ENCODE data around the gene SAMD4B.

SAMD4B gene

DNA sequence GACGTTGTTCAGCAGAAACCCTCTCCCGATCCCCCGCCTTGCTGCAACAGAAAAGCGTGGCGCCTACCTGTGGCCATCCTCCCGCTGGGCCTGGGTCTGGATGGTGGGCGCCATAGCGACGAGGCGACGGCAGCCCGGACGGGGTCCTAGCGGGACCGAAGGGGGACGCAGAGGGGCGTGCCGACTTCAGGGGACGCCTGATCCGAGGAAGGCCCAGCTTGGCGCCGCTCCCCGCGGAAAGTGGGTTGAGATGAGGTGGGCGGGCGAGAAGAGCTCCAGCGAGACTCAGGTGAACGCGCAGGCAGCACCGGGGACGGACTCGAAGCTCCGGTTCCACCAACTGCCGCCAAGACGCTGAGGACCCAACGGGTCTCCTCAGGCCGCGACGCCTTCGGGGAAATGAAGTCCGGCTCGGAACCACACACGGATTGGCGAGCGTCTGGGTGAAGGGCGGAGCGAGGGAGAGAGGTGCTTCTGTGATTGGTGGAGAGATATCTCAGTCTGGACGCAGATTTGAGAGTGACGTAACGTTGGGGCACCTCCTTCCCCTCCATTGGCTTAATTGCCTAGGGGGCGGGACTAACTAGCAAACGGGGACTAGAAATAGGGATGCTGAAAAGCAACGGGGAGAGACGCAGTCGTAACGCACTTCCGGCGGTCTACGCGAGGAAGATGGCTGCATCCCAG lies 48.7 kb downstream of the SAMD4B start, which contains the start of the genes MED29 and PAF1:
Gene MED29, plus strand, starts transcription at position 628 of the 687 bp plus-strand sequence. Its CDS starts 45 bp downstream, at position 673.
Gene PAF1, minus strand, starts transcription at position 356 of the 687 bp plus-strand sequence. Its CDS starts 242 bp downstream, at position 114.
- peak; percentile 98 to 100 (median 98) for DNase-seq

- DNase-seq, result peak; percentile 96 to 97 (median 96)
These were observed 55.4 kb downstream of the SAMD4B start for GRCh38 chr19:39397360-39398296.

DNA sequence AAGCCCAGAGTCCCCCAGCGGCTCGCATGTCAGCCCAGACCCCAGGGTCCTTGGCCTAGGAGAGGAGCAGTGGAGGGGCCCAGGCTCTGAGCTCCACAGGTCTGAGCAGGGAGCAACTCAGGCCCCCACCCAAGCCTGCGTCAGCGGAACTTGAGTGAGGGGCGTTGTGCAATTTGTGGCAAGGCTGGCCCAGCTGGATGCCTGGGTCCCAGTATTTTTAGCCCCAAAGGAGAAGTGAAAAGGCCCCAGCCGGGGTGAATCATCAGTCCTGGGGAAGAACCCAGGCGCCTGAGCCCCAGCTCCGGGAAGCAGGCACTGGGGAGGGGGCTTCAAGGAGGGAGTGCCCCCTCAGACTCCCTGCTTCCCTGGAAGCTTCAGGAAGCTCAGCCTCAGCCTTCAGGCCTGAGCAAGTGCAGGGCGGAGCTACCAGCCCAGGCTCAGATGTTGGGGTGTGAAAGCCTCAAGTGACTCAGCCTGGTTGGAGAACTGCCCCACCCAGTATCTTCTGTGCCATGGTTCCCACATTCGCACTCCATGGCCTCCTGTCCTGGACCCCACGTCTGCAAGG lies 56.2 kb downstream of the SAMD4B start:
- peak; percentile 95 to 98 (median 96) for DNase-seq

GRCh38 chr19:39399668-39400050 lies 57.4 kb downstream of the SAMD4B start:
- no peak for DNase-seq

DNA sequence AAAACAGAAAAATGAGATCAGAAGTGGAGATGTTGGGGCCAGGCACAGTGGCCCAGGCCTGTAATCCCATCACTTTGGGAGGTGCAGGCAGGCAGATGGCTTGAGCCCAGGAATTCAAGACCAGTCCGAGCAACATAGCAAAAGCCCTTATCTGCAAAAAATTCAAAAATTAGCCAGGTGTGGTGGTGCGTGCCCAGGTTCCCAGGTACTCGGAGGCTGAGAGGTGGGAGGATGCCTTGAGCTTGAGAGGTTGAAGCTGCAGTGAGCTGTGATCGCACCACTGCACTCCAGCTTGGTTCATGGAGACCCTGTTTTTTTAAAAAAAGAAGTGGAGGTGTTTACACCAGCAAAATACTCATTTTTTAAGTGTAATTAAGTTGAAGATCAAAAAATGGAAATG lies 57.8 kb downstream of the SAMD4B start:
- no peak for DNase-seq

- DNase-seq, result no peak
These were observed 58.9 kb downstream of the SAMD4B start for GRCh38 chr19:39401070-39401548.

- peak; percentile 92 to 97 (median 92) for DNase-seq
These were observed 59.5 kb downstream of the SAMD4B start for GRCh38 chr19:39401549-39402345.

- peak; percentile 96 to 98 (median 98) for DNase-seq
These were observed 60.4 kb downstream of the SAMD4B start for GRCh38 chr19:39402346-39403300.

DNA sequence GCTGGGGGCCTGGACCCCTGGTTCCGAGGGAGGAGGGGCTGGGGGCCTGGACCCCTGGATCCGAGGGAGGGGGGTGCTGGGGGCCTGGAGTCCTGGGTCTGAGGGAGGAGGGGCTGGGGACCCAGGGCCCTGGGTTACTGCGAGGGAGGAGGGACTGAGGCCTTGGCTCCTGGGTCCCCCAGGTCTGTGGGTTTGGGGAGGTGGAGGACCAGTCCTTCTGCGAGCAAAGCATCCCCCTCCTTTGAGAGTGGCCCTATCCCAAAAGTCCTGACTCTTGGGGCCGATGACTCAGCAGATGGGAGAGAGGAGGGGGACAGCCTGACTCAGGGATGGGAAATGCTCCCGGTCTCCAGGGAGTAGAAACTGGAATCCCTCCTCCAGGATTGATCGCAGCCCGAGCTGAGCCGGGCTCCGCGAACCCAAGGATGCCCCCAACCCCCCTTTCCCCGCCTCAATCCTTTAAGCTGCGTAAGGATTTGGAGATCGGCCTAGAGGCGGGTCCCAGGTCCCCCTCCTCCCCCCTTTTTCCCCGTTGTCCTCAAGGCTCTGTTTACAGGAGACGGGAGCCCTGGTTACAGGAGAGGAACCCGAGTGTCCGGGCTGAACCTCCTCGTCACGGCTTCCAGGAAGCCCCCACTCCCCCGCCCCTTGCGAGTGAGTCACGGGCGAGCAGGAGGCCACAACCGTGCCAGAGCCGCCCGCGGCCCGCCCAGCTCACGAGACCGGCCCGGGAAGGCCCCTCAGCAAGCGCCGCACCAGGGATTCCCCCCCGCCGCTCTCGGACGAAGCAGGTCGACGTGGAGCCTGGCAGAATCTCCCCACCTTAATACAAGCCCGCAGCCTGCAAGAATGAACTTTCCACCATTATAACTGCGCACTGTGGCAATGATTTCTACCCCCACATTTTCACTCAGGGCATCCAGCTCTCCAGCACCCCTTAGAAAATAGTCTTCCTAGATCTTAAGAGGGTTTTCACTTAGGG lies 61.4 kb downstream of the SAMD4B start:
- peak; percentile 97 to 99 (median 97) for DNase-seq

DNA sequence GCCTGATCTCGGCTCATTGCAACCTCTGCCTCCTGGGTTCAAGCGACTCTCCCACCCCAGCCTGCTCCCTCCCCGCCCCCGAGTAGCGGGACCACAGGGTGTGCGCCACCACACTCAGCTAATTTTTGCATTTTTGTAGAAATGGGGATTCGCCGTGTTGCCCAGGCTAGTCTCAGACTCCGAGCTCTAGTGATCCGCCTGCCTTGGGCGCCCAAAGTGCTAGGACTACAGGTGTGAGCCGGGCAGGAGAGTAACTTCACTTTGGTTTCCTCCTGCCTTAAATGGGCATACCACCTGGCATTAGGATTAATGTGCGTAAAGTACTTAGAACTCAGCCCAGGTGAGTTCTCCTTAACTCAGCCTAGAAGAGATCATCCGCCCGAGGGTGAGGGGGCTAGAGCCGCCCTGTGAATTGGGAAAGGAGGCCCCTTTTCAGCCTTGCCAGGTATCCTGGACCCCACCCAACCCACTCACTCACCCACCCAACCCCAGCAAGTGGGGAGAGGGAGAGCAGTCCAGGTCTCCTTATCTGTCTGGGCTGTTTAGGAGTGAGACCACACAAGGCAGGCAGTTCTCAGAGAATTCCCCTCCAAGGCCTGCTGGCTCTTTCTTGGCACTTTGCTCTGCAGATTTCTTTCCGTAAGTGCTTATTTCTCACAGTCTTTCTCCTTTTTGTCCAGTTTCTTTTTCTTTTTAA lies 63.2 kb downstream of the SAMD4B start:
- DNase-seq, result no peak

DNA sequence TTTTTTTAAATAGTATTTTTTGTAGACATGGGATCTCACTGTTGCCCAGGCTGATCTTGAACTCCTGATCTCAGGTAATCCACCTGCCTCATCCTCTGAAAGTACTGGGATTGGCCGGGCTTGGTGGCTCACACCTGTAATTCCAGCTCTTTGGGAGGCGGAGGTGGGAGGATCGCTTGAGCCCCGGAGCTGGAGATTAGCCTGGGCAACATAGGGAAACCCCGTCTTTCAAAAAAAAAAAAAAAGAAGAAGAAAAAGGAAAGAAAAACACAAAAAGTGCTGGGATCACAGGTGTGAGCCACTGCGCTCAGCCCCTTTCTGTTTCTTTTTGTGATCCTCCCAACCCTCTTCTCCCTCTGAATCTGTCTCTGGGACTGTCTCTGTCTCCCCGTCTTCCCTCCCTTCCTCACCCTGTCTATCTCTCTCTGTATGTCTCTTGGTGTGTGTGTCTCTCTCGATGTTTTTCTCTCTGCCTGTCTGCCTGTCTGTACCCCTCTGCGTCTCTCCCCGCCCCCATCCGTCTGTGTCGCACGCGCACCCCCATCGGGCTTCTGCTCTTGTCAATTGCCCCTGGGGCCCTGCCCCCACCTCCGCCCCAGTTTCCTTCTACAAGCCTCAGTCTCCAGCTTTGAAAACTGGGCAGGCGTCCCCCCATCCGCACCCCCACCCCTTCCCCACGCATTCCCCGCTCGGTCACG lies 63.9 kb downstream of the SAMD4B start:
- no peak for DNase-seq

DNA sequence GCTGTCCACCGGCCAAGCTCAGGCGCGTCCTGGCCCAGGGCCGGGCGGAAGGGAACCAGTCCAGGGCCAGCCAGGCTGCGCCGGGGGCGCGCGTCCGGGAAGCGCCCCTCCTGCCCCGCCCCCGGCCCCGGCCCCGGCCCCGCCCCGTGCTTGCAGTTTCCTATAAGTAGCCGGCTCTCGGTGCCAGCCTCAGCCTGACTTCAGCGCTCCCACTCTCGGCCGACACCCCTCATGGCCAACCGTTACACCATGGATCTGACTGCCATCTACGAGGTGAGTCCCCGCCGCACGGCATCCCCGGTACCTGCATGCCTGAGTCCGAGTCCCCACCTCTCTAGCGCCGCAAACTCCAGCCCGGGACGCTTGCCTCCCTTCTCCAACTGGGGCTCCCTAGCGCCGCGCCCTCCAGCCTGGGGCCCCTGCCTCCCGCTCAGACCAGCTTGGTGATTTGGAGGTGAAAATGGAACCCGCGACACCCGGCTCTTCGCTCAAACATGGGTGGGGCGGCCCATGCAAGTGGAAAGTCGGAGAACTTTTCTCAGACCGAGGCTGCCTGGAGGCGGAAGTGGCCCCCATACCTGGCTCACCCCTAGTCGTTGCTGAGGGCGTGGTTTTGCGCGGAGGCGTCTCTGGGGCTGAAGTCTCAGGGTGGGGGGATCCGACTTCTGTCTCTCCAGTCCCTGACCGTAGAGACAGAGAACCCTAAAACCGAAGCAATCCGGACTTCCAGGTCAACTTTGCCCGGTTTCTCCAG lies 64.6 kb downstream of the SAMD4B start, which contains the start of gene ZFP36:
Gene ZFP36, plus strand, starts transcription at position 192 of the 754 bp plus-strand sequence. Its CDS starts 58 bp downstream, at position 250.
- peak; percentile 92 to 98 (median 94) for DNase-seq

GRCh38 chr19:39407410-39407659 lies 65.1 kb downstream of the SAMD4B start:
- peak in 1 of 4 experiments; percentile 67 for DNase-seq

- DNase-seq, result peak; percentile 55 to 74 (median 60)
These were observed 65.6 kb downstream of the SAMD4B start for GRCh38 chr19:39407660-39408391.

GRCh38 chr19:39408392-39409207 lies 66.4 kb downstream of the SAMD4B start:
- DNase-seq, result peak; percentile 52 to 61 (median 58)
